Measurements from ENCODE around the gene NPW. TPM values are rescaled to one million over a fixed set of nuclear protein-coding genes. Genes with fewer than 3 reads are reported as not detected.

NPW gene
- total and polyA plus RNA-seq, 2 experiments from 2014 or later, result 3.3 to 38.6 TPM

GRCh38 chr16:2045965-2046892 lies 26.6 kb downstream of the NPW start:
- no peak overlapping the region for H3K4me3 ChIP-seq
- H3K27me3 ChIP-seq, result no peaks in the 10 kb centered on the region
- H3K4me1 ChIP-seq (ENCODE audit: low read depth), result peaks cover 23% of the 10 kb centered on the region
- H3K27ac ChIP-seq, result no peak overlapping the region
- no peak for TF ChIP-seq CTCF (IDR thresholded peaks at IDR 0.05; ENCODE audit: low read depth, low read length)
- no peak for DNase-seq (ENCODE audit: low read depth in 1 of 2, low spot score in 1 of 2)
- H3K36me3 ChIP-seq, result peaks cover under 1% of the 10 kb centered on the region
- H3K9me3 ChIP-seq (ENCODE audit: low read depth), result no peaks in the 10 kb centered on the region

- Histone ChIP-seq H3K27ac (no peak overlapping the region), H3K27me3 (no peaks in the 10 kb centered on the region), H3K4me1 (ENCODE audit: low read depth) (peaks cover 17% of the 10 kb centered on the region), H3K4me3 (peak overlapping the region; percentile 76), H3K36me3 (peaks cover 7% of the 10 kb centered on the region), H3K9me3 (ENCODE audit: low read depth) (no peaks in the 10 kb centered on the region)
- TF ChIP-seq CTCF (IDR thresholded peaks at IDR 0.05; ENCODE audit: low read depth, low read length), result no peak
- DNase-seq (ENCODE audit: low read depth in 1 of 2, low spot score in 1 of 2), result no peak
Measured at GRCh38 chr16:2046893-2047329, 27.3 kb downstream of the NPW start.

- peak; percentile 25 for TF ChIP-seq CTCF (IDR thresholded peaks at IDR 0.05; ENCODE audit: low read depth, low read length)
- Histone ChIP-seq H3K27me3 (no peaks in the 10 kb centered on the region), H3K36me3 (peaks cover 9% of the 10 kb centered on the region), H3K4me1 (ENCODE audit: low read depth) (peaks cover 12% of the 10 kb centered on the region), H3K27ac (no peak within 1 kb of the TSS), H3K4me3 (peak within 1 kb of the TSS; percentile 76), H3K9me3 (ENCODE audit: low read depth) (no peaks in the 10 kb centered on the region)
- DNase-seq (ENCODE audit: low read depth in 1 of 2, low spot score in 1 of 2), result peak; percentile 97
Measured at GRCh38 chr16:2047330-2048115, 27.9 kb downstream of the NPW start, which contains the start of the genes NTHL1 and TSC2. TSS of gene NTHL1 (minus strand) at chr16:2047834. CDS start at chr16:2047823, 11 bp downstream. TSS of gene TSC2 (plus strand) at chr16:2047985. CDS start at chr16:2048616, 631 bp downstream.

- no peak for DNase-seq (ENCODE audit: low read depth in 1 of 2, low spot score in 1 of 2)
- Histone ChIP-seq H3K4me1 (ENCODE audit: low read depth) (peaks cover 11% of the 10 kb centered on the region), H3K4me3 (peak overlapping the region; percentile 76), H3K9me3 (ENCODE audit: low read depth) (no peaks in the 10 kb centered on the region), H3K27ac (no peak overlapping the region), H3K36me3 (peaks cover 14% of the 10 kb centered on the region), H3K27me3 (no peaks in the 10 kb centered on the region)
- no peak for TF ChIP-seq CTCF (IDR thresholded peaks at IDR 0.05; ENCODE audit: low read depth, low read length)
Measured at GRCh38 chr16:2048116-2048543, 28.5 kb downstream of the NPW start.

GRCh38 chr16:2053211-2053610 lies 33.6 kb downstream of the NPW start:
- TF ChIP-seq CTCF (IDR thresholded peaks at IDR 0.05; ENCODE audit: low read depth, low read length), result no peak
- H3K27ac ChIP-seq, result no peak overlapping the region
- no peak overlapping the region for H3K4me3 ChIP-seq
- peaks cover 14% of the 10 kb centered on the region for H3K36me3 ChIP-seq
- no peaks in the 10 kb centered on the region for H3K27me3 ChIP-seq
- H3K9me3 ChIP-seq (ENCODE audit: low read depth), result no peaks in the 10 kb centered on the region
- H3K4me1 ChIP-seq (ENCODE audit: low read depth), result peaks cover 6% of the 10 kb centered on the region
- DNase-seq (ENCODE audit: low read depth in 1 of 2, low spot score in 1 of 2), result no peak

Data from cardiac muscle cell (in vitro differentiated cells and primary cell).